GM10248 (cell line): ENCODE results near the gene OVAAL.

Experiments used
- CTCF ChIA-PET: fragments of 300-600 bp; sonication (Branson Sonifier 250); formaldehyde crosslinking; extraction: SDS; loops from one replicate; lab custom pipeline; 2021; ENCODE audit warnings: antibody characterized with exemption; lab: Yijun Ruan, JAX
- POLR2A ChIA-PET: fragments of 350-650 bp; sonication (Branson Sonifier 250); formaldehyde crosslinking; extraction: SDS; loops from one replicate; lab custom pipeline; 2020; ENCODE audit warnings: antibody characterized with exemption; lab: Yijun Ruan, JAX
- DNase-seq: peaks from one replicate; pipeline ENCODE4 v3.0.0; 2012; ENCODE audit errors: extremely low spot score
- TF ChIP-seq, protein P1 (sequence below): IDR thresholded peaks from 2 replicates; pipeline ENCODE4 v1.5.1; 2012; ENCODE audit warnings: mild to moderate bottlenecking, low read depth; ENCODE audit errors: extremely low read depth, missing control alignments, control extremely low read depth

The OVAAL gene

DNA sequence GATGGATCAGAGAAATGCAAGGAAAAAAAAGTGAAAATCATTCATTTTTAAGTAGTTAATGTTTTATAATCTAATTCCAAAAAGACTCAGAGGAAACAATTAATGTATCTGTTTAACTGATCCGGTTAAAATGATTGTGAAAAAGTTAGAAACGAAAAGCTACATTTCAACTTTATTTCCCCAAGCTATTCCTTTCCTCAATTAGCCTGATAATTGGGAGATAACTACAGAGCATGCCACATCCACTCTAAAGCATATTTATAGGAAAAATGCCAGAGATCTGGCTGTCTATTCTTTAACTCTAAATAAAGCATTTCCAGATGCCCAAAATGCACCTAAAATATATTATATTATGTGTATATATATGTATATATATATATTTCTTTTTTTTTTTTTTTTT is 37.2 kb downstream of the OVAAL start:
- DNase-seq = no peak
- ChIA-PET CTCF (interaction anchor here (0.7 to 2.1 kb wide), 4 partner anchors 9 to 240 kb away, joined by 3 to 8 read pairs (median 3); no protein-coding TSS in a partner anchor), POLR2A (no interaction called here)
- TF ChIP-seq, protein P1, sequence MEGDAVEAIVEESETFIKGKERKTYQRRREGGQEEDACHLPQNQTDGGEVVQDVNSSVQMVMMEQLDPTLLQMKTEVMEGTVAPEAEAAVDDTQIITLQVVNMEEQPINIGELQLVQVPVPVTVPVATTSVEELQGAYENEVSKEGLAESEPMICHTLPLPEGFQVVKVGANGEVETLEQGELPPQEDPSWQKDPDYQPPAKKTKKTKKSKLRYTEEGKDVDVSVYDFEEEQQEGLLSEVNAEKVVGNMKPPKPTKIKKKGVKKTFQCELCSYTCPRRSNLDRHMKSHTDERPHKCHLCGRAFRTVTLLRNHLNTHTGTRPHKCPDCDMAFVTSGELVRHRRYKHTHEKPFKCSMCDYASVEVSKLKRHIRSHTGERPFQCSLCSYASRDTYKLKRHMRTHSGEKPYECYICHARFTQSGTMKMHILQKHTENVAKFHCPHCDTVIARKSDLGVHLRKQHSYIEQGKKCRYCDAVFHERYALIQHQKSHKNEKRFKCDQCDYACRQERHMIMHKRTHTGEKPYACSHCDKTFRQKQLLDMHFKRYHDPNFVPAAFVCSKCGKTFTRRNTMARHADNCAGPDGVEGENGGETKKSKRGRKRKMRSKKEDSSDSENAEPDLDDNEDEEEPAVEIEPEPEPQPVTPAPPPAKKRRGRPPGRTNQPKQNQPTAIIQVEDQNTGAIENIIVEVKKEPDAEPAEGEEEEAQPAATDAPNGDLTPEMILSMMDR = no peak

DNA sequence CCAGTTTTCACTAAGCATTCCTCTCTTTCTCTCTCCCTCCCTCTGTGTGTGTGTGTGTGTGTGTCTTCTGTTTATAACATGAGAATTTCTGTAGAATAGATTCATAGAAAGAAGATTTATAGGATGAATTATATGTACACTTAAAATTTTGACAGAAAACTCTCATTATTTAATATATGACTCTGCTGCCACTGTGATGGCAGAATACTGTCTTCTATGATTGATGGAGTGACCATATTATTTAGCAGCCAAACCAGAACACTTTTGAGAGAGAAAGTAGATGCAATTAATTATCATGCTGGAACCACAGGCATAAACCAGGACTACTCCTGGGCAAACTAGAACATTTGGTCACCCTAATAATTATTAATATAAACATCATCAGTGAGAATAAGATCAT is 38.8 kb downstream of the OVAAL start:
- CTCF ChIA-PET = no interaction called here
- TF ChIP-seq, protein P1 = no peak
- POLR2A ChIA-PET = no interaction called here
- DNase-seq = no peak

DNA sequence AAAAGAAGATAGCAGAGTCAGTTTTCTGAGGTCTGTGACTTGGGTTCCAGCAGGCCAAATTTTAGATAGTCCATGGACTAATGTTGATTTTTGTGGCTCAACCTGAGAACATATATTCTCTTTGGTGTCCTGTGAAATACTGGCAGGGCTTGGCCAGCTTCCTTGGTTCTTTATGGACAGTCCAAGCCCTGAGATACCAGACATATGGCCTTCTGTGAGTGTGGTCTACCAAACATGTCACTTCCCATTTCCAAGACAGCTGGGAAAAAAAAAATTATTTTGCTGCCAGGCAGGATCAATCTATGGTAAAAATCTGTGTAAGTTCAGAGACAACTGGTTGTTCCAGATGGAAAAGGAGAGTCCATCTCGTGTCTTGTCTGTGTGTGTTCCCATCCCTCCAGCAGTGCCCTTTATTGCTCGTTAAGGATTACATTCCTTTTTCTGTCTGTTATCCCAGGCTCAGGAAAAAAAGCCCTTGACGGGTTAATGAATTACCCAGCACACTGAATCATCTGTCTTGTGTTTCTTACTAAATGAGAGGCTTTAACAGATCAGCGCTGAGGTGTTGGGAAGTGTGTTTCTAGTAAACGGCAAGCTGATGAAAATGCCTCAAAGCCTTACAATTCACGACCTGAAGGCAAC is 39.7 kb downstream of the OVAAL start:
- POLR2A ChIA-PET = no interaction called here
- CTCF ChIA-PET = no interaction called here
- DNase-seq = no peak
- TF ChIP-seq, protein P1 = no peak

DNA sequence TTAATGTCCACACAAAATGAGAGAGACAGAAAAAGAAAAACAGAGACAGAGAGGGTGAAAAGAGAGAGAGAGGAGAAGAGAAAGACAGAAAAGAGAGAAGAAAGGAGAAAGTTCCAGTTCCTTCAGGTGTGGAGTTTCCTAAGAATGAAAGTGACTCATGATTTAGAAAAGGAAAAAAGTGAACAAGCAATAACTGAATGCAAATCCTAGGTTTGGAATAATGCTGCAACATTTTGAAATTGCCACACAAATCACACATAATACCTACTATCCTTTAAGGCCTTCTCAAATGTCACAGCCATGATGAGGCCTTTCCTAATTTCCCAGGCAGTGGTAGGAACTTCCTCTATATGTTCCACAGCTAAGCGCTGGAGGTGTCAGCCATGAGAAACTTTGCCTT is 41.6 kb downstream of the OVAAL start:
- POLR2A ChIA-PET = no interaction called here
- no peak for DNase-seq
- TF ChIP-seq, protein P1 = no peak
- CTCF ChIA-PET = interaction anchor here (1.7 kb wide), 1 partner anchor 18 kb away, joined by 5 read pairs; no protein-coding TSS in a partner anchor

DNA sequence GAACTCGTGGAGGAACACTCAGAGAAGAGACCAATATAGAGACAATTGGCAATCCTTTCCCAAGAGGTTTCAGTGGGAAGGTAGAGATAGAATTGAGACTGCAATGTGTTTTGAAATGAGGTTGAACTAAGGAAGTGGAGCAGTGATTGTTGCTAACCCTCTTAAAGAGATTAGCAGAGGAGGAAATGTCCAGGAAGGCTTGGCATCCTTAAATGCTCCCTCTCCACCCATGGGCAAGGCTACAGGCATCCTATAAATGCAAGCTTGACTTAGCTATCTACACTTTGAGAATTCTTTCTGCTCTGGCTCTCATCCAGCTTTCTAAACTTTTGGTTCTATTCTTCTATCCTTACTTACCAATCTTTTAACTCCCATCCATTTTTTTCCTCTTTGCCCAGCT is 42.7 kb downstream of the OVAAL start:
- POLR2A ChIA-PET = no interaction called here
- DNase-seq = no peak
- TF ChIP-seq, protein P1 = no peak
- CTCF ChIA-PET = interaction anchor here (1.0 to 1.7 kb wide), 3 partner anchors 14 to 32 kb away, joined by 3 to 5 read pairs (median 5); no protein-coding TSS in a partner anchor

DNA sequence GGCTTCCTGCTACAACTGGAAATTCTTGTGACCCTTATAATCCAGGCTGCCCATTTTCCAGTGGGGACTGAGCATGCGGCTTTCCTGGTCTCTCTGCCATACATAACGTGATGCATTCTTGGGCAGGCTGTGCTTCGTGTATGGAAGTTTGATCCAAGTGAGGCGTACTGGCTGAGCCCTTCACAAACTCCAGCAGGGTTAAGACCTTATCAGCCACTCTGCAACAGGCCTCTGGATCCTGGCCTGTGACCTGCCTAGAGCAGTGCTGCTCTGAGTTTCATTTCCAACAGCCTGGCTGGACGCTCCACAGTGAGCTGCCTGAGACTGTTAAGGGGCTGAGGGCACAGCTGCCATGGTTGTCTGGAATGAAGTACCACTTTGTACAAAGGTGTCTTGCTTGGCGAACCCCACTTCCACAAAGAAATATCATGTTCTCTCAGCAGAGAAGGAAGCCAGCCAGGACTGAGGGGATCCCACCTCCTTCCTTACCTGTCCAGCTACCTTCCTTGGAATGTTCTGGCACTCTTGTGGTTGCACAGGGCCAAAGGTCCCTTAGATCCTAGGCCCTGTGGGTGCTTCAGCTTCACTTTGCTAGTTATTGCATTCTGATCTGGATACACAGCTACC is 44.6 kb downstream of the OVAAL start:
- POLR2A ChIA-PET = no interaction called here
- CTCF ChIA-PET = interaction anchor here (1.4 kb wide), 1 partner anchor 11 kb away, joined by 5 read pairs; no protein-coding TSS in a partner anchor
- no peak for DNase-seq
- TF ChIP-seq, protein P1 = no peak
